Endothelial cell of umbilical vein (primary cell): ENCODE results near the gene GRM8.

Source experiments
- EZH2 ChIP-seq: IDR thresholded peaks from 2 replicates; pipeline ENCODE4 v1.6.1; 2012; ENCODE audit warnings: borderline replicate concordance, low read depth, mild to moderate bottlenecking, moderate library complexity, low read length, inconsistent platforms; ENCODE audit not compliant: severe bottlenecking
- FOS ChIP-seq: IDR thresholded peaks from 2 replicates; pipeline ENCODE4 v1.6.1; 2011; ENCODE audit warnings: mild to moderate bottlenecking, low read length, moderate library complexity, borderline replicate concordance; ENCODE audit not compliant: insufficient read depth
- MYC ChIP-seq: IDR thresholded peaks from one replicate; pipeline ENCODE4 v1.6.1; 2011; ENCODE audit warnings: mild to moderate bottlenecking, low read depth, low read length
- POLR2A ChIP-seq: IDR thresholded peaks from 2 replicates; pipeline ENCODE4 v1.6.1; 2012; ENCODE audit warnings: low read depth, mild to moderate bottlenecking, control low read depth, low read length
- POLR2AphosphoS5 ChIP-seq: IDR thresholded peaks from 2 replicates; pipeline ENCODE4 v1.6.1; 2012; ENCODE audit warnings: low read depth, mild to moderate bottlenecking, control low read depth, low read length, moderate library complexity; ENCODE audit not compliant: insufficient read depth
- TF ChIP-seq, protein P1 (sequence below), 2 donors: IDR thresholded peaks; 1 replicate in 1 of 2; 2 replicates in 1 of 2; pipeline ENCODE4 v1.5.1; 2011; ENCODE audit warnings: low read length in 2 of 2, mild to moderate bottlenecking in 2 of 2, moderate library complexity in 2 of 2, control low read depth in 1 of 2, inconsistent platforms in 1 of 2, low read depth in 1 of 2; ENCODE audit not compliant: insufficient read depth in 1 of 2; ENCODE audit errors: extremely low read depth in 1 of 2
- TF ChIP-seq, protein P2 (sequence below): IDR thresholded peaks from 2 replicates; pipeline ENCODE4 v1.6.1; 2011; ENCODE audit not compliant: insufficient read depth, insufficient read length

DNA sequence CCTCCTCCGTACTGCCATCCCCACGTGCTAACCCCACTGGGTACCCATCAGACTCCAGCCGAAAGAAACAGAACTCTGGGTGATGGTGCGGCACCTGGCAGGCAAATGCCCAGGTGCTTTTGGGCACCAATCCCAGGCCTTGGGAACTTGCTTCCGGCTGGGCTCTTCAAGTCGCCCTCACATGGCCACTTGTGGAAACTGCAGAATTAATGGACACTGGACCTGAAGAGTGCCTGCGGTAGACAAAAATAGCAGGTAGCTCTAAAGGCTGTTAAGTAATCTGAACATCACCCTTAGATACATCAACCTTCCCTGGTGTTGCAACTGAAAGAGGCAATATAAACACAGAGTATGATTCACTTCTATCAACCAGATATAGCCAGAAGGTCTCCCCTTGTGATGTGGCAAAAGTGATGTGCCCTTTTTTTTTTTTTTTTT is 644.4 kb downstream of the GRM8 start:
- TF ChIP-seq, protein P1, sequence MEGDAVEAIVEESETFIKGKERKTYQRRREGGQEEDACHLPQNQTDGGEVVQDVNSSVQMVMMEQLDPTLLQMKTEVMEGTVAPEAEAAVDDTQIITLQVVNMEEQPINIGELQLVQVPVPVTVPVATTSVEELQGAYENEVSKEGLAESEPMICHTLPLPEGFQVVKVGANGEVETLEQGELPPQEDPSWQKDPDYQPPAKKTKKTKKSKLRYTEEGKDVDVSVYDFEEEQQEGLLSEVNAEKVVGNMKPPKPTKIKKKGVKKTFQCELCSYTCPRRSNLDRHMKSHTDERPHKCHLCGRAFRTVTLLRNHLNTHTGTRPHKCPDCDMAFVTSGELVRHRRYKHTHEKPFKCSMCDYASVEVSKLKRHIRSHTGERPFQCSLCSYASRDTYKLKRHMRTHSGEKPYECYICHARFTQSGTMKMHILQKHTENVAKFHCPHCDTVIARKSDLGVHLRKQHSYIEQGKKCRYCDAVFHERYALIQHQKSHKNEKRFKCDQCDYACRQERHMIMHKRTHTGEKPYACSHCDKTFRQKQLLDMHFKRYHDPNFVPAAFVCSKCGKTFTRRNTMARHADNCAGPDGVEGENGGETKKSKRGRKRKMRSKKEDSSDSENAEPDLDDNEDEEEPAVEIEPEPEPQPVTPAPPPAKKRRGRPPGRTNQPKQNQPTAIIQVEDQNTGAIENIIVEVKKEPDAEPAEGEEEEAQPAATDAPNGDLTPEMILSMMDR (IDR thresholded peaks at IDR 0.05; ENCODE audit: extremely low read depth in 1 of 2, insufficient read depth in 1 of 2, low read depth in 1 of 2, low read length in 2 of 2), result no peak
- no peak for TF ChIP-seq POLR2A
- TF ChIP-seq MYC, result no peak
- no peak for TF ChIP-seq EZH2
- TF ChIP-seq FOS, result no peak
- TF ChIP-seq POLR2AphosphoS5, result no peak
- TF ChIP-seq, protein P2, sequence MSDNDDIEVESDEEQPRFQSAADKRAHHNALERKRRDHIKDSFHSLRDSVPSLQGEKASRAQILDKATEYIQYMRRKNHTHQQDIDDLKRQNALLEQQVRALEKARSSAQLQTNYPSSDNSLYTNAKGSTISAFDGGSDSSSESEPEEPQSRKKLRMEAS, result no peak
